ENCODE results near the gene IL27RA. TPM values are rescaled to one million over a fixed set of nuclear protein-coding genes. Genes with fewer than 3 reads are reported as not detected.
"Not testable (repeated sequence)": the region's sequence is repeated elsewhere in the genome, so short reads cannot be mapped to it uniquely, and the experiment has no call there.

IL27RA gene
- total RNA-seq, 6 experiments from 2014 or later = 4.7 to 6.1 (median 5.1) TPM

DNA sequence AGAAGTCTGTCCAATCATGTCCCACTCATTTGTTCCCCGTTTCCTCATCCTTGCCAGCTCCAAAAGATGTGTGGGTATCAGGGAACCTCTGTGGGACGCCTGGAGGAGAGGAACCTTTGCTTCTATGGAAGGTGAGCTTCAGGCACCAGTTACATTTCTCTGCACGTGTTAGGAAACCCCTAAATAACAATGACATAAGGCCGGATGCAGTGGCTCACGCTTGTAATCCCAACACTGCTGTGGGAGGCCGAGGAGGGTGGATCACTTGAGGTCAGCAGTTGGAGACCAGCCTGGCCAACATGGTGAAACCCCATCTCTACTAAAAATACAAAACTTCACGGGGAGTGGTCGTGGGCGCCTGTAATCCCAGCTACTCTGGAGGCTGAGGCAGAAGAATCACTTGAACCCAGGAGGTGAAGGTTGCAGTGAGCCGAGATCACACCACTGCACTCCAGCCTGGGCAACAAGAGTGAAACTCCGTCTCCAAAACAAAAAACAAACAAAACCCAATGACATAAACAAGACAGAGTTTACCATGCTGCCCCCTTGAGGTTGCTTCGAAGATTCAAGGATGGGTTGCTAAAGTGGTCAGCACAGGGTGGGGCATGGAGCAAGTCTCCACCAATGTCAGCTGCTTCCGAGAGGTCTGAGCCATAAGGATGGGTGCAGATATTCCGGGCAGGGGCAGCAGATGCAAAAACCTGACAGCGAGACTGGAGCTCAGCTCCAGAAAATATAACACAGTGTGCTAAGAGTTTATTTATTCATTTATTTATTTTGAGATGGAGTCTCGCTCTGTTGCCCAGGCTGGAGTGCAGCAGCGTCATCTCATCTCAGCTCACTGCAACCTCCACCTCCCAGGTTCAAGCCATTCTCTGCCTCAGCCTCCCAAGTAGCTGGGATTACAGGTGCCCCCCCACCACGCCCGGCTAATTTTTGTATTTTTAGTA is 11.4 kb downstream of the IL27RA start:
- not testable (repeated sequence) for H3K36me3 Mint-ChIP-seq (ENCODE audit: low read depth); H3K4me1 Mint-ChIP-seq (ENCODE audit: low read depth); H3K4me3 Mint-ChIP-seq; H3K9me3 Mint-ChIP-seq; H3K27me3 Mint-ChIP-seq (ENCODE audit: insufficient read depth)
- DNase-seq = peak; percentile 74
- H3K27ac Mint-ChIP-seq = peak overlapping the region; percentile 93
- TF ChIP-seq, protein P1, sequence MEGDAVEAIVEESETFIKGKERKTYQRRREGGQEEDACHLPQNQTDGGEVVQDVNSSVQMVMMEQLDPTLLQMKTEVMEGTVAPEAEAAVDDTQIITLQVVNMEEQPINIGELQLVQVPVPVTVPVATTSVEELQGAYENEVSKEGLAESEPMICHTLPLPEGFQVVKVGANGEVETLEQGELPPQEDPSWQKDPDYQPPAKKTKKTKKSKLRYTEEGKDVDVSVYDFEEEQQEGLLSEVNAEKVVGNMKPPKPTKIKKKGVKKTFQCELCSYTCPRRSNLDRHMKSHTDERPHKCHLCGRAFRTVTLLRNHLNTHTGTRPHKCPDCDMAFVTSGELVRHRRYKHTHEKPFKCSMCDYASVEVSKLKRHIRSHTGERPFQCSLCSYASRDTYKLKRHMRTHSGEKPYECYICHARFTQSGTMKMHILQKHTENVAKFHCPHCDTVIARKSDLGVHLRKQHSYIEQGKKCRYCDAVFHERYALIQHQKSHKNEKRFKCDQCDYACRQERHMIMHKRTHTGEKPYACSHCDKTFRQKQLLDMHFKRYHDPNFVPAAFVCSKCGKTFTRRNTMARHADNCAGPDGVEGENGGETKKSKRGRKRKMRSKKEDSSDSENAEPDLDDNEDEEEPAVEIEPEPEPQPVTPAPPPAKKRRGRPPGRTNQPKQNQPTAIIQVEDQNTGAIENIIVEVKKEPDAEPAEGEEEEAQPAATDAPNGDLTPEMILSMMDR (IDR thresholded peaks at IDR 0.05) = peak; percentile 82

DNA sequence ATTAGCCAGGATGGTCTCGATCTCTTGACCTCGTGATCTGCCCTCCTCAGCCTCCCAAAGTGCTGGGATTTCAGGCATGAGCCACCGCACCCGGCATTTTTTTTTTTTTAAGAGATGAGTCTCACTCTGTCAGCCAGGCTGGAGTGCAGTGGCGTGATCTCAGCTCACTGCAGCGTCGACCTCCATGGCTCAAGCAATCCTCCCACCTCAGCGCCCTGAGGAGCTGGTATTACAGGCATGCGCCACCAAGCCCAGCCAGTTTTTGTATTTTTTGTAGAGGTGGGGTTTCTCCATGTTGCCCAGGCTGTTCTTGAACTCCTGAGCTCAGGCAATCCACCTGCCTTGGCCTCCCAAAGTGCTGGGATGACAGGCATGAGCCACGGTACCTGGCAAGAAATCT is 16.3 kb downstream of the IL27RA start:
- H3K36me3 Mint-ChIP-seq (ENCODE audit: low read depth); H3K4me3 Mint-ChIP-seq; DNase-seq; H3K4me1 Mint-ChIP-seq (ENCODE audit: low read depth); H3K27me3 Mint-ChIP-seq (ENCODE audit: insufficient read depth); H3K9me3 Mint-ChIP-seq; H3K27ac Mint-ChIP-seq: not testable (repeated sequence)

DNA sequence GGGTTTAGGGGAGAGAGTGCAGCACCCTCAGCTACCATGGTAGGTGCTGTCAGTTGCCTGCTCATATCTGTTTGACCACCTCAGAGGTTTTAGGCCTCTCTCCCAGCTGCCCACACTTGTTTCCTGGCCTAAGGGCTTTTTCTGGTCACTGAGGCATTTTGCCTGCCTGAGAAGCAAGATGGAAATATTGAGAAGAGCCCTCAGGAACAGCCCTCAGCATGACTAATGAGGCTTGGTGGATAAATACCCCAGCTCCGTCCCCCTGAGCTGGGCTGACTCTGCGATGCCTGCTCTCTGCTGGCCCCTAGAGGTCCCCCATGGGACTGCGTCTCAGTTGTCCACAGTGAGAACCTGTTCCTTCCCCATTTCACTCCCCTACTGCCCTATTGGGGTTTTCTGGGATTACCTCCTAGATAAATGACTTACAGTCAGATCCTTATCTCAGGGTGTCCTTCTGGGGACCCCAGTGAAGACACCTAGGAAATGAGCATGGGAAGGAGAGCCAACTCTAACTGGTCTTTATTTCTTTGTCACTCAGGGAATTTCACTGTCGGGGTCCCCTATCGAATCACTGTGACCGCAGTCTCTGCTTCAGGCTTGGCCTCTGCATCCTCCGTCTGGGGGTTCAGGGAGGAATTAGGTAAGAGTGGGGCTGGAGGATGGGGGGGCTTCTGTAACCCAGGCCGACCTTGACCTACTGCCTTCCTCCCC is 17.0 kb downstream of the IL27RA start:
- DNase-seq = peak; percentile 11
- Mint-ChIP-seq H3K27ac (no peak overlapping the region), H3K9me3 (no peaks in the 10 kb centered on the region), H3K27me3 (ENCODE audit: insufficient read depth) (no peaks in the 10 kb centered on the region), H3K4me3 (no peak overlapping the region), H3K36me3 (ENCODE audit: low read depth) (peaks cover 5% of the 10 kb centered on the region; the same call in 1 of the 2 replicates), H3K4me1 (ENCODE audit: low read depth) (no peaks in the 10 kb centered on the region)
- TF ChIP-seq, protein P1 (IDR thresholded peaks at IDR 0.05) = peak; percentile 87

DNA sequence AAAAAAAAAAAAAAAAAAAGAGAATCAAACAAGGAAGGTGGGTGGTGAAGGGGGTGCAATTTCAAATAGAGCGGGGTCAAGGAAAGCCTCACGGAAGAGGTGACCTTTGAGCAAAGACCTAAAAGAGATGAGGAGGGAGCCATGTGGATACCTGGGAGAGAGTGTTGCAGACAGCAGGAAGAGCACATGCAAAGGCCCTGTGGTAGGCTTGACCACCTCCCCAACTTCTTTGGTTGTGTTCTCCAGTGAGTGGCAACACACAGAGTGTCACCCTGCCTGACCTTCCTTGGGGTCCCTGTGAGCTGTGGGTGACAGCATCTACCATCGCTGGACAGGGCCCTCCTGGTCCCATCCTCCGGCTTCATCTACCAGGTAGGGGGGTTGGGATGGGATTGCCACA is 18.9 kb downstream of the IL27RA start:
- no peak overlapping the region for H3K27ac Mint-ChIP-seq
- no peak for DNase-seq
- peaks cover 5% of the 10 kb centered on the region; the same call in 1 of the 2 replicates for H3K36me3 Mint-ChIP-seq (ENCODE audit: low read depth)
- H3K27me3 Mint-ChIP-seq (ENCODE audit: insufficient read depth) = no peaks in the 10 kb centered on the region; the same call in 1 of the 2 replicates
- H3K9me3 Mint-ChIP-seq = no peaks in the 10 kb centered on the region
- TF ChIP-seq, protein P1 (IDR thresholded peaks at IDR 0.05) = no peak
- H3K4me3 Mint-ChIP-seq = no peak overlapping the region
- no peaks in the 10 kb centered on the region for H3K4me1 Mint-ChIP-seq (ENCODE audit: low read depth)

DNA sequence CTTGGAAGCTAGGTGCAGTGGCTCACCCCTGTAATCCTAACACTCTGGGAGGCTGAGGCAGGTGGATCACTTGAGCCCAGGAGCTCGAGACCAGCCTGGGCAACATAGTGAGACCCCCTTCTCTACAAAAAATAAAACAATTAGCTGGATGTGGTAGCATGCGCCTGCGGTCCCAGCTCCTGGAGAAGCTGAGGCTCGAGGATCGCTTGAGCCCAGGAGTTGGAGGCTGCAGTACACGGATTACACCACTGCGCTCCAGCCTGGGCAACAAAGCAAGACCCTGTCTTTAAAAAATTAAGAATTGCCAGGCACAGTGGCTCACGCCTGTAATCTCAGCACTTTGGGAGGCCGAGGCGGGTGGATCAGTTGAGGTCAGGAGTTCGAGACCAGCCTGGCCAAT is 19.4 kb downstream of the IL27RA start:
- not testable (repeated sequence) for H3K27ac Mint-ChIP-seq; H3K36me3 Mint-ChIP-seq (ENCODE audit: low read depth); H3K27me3 Mint-ChIP-seq (ENCODE audit: insufficient read depth); H3K4me1 Mint-ChIP-seq (ENCODE audit: low read depth); H3K4me3 Mint-ChIP-seq; H3K9me3 Mint-ChIP-seq; DNase-seq
- TF ChIP-seq, protein P1 (IDR thresholded peaks at IDR 0.05) = peak; percentile 40; the same call in 1 of the 2 replicates

DNA sequence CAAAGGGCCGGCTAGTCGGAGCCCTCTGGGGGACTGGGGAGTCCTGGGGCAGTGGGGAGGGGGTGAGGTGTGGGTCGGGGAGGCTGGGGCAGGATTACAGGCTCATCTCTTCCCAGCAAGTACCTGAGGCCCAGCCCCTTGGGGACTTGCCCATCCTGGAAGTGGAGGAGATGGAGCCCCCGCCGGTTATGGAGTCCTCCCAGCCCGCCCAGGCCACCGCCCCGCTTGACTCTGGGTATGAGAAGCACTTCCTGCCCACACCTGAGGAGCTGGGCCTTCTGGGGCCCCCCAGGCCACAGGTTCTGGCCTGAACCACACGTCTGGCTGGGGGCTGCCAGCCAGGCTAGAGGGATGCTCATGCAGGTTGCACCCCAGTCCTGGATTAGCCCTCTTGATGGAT is 20.4 kb downstream of the IL27RA start:
- H3K9me3 Mint-ChIP-seq = no peaks in the 10 kb centered on the region

More for the DNA sequence above, 20.4 kb downstream of the IL27RA start:
- Mint-ChIP-seq H3K4me1 (ENCODE audit: low read depth) (no peaks in the 10 kb centered on the region), H3K27me3 (ENCODE audit: insufficient read depth) (no peaks in the 10 kb centered on the region; the same call in 1 of the 2 replicates), H3K27ac (no peak overlapping the region), H3K36me3 (ENCODE audit: low read depth) (peaks cover 5% of the 10 kb centered on the region; the same call in 1 of the 2 replicates), H3K4me3 (no peak overlapping the region)
- TF ChIP-seq, protein P1 (IDR thresholded peaks at IDR 0.05) = no peak
- DNase-seq = no peak

All from HFFc6 (cell line).